K562 (cell line): ENCODE data around the gene LTBP1. TPM values are rescaled to one million over a fixed set of nuclear protein-coding genes. Genes with fewer than 3 reads are reported as not detected.

Experiments
- ATAC-seq: fragments of 200-7000 bp; cut with Tn5 transposase; 3 replicates; pipeline ENCODE4 v1.9.1; 2020; ENCODE audit warnings: moderate library complexity
- BruUV-seq: library from RNA; stranded (reverse); fragments of 400-500 nt; replicated peaks from 2 replicates; lab custom pipeline; 2021; lab: Mats Ljungman, UMichigan
- CTCF ChIA-PET: fragments of 300-600 bp; formaldehyde crosslinking; extraction: SDS; loops from one replicate; lab custom pipeline; 2021; ENCODE audit warnings: low intra/inter-chr PET ratio; lab: Yijun Ruan, JAX
- POLR2A ChIA-PET: fragments of 300-600, 350-650 bp; sonication (Branson Sonifier 250); formaldehyde crosslinking; extraction: SDS; loops from one replicate; lab custom pipeline; 2021; ENCODE audit warnings: antibody characterized with exemption, inconsistent platforms; lab: Yijun Ruan, JAX
- DNase-seq, 4 experiments: peaks; one replicate each; pipeline versions ENCODE4 v3.0.0 to v3.0.0-alpha.2; 2011 to 2018; ENCODE audit warnings: low spot score in 3 of 4, mixed read lengths in 3 of 4; ENCODE audit errors: extremely low read depth in 1 of 4
- FAIRE-seq: peaks from 2 replicates; lab custom pipeline; 2011; peaks lifted over from hg19 to GRCh38; lab: Jason Lieb, UNC
- H2AFZ ChIP-seq: 2 replicates; pipeline ENCODE4 v1.6.0; 2011; ENCODE audit warnings: low read depth, low read length, control low read depth, inconsistent platforms
- H3K27ac ChIP-seq: fragments of 200-600 bp; 3 replicates; pipeline ENCODE4 v1.8.0; 2011; ENCODE audit warnings: low read depth, mild to moderate bottlenecking, control low read depth, inconsistent platforms, low read length, moderate library complexity, mixed read lengths; ENCODE audit errors: extremely low read depth
- H3K27me3 ChIP-seq, 2 experiments: fragments of 300-600 bp in 1 of 2; 2 replicates in 1 of 2; 3 replicates in 1 of 2; pipeline versions ENCODE4 v1.6.0 to v1.8.0; 2011; ENCODE audit warnings: inconsistent platforms in 2 of 2, low read length in 2 of 2, mild to moderate bottlenecking in 1 of 2, mixed read lengths in 1 of 2, moderate library complexity in 1 of 2; ENCODE audit not compliant: control insufficient read depth in 2 of 2, insufficient read depth in 2 of 2
- H3K36me3 ChIP-seq: fragments of 300-600 bp; 3 replicates; pipeline ENCODE4 v1.8.0; 2011; ENCODE audit warnings: mild to moderate bottlenecking, low read length, inconsistent platforms; ENCODE audit not compliant: control insufficient read depth, insufficient read depth
- H3K4me1 ChIP-seq, 2 experiments: fragments of 200-600 bp in 1 of 2; replicated peaks in 1 of 2; 2 replicates in 1 of 2; 3 replicates in 1 of 2; pipeline versions ENCODE4 v1.5.1 to v1.8.0; 2011; ENCODE audit warnings: inconsistent platforms in 2 of 2, low read length in 2 of 2, mild to moderate bottlenecking in 1 of 2, mixed read lengths in 1 of 2, moderate library complexity in 1 of 2; ENCODE audit not compliant: control insufficient read depth in 2 of 2, insufficient read depth in 2 of 2
- H3K4me2 ChIP-seq: 2 replicates; pipeline ENCODE4 v1.6.1; 2011; ENCODE audit warnings: low read length, control low read depth, inconsistent platforms, mixed read lengths; ENCODE audit not compliant: insufficient read depth
- H3K4me3 ChIP-seq: fragments of 200-600 bp; sonication (generic), shearing (Covaris generic); 2 replicates; pipeline ENCODE4 v1.5.1; 2016; ENCODE audit warnings: control low read depth, inconsistent platforms
- H3K79me2 ChIP-seq: fragments of 200-600 bp; 3 replicates; pipeline ENCODE4 v1.8.0; 2011; ENCODE audit warnings: low read length, inconsistent platforms; ENCODE audit not compliant: control insufficient read depth, insufficient read depth
- H3K9ac ChIP-seq, 2 experiments: 2 replicates each; pipeline versions ENCODE4 v1.6.0 to v1.6.1; 2011; ENCODE audit warnings: low read depth in 2 of 2, low read length in 2 of 2, control low read depth in 1 of 2, inconsistent platforms in 1 of 2, mild to moderate bottlenecking in 1 of 2, mixed read lengths in 1 of 2; ENCODE audit not compliant: insufficient read depth in 1 of 2
- H3K9me1 ChIP-seq: one replicate; pipeline ENCODE4 v1.6.0; 2011; ENCODE audit warnings: inconsistent platforms, mild to moderate bottlenecking, low read length, moderate library complexity; ENCODE audit not compliant: control insufficient read depth, insufficient read depth
- H3K9me3 ChIP-seq: replicated peaks from 2 replicates; pipeline ENCODE4 v1.5.1; 2011; ENCODE audit warnings: low read depth, low read length, inconsistent platforms; ENCODE audit not compliant: control insufficient read depth, insufficient read depth
- H4K20me1 ChIP-seq: replicated peaks from 2 replicates; pipeline ENCODE4 v1.6.1; 2011; ENCODE audit warnings: low read length, inconsistent platforms, mixed read lengths; ENCODE audit not compliant: control insufficient read depth, insufficient read depth
- ATF1 ChIP-seq, 2 experiments: fragments of 450-650 bp in 1 of 2; IDR thresholded peaks; 2 replicates each; pipeline ENCODE4 v1.6.1; 2016; ENCODE audit warnings: missing compliant biosample characterization in 1 of 2, missing genetic modification characterization in 1 of 2
- SMAD4 ChIP-seq: fragments of 250-450 bp; sonication (Bioruptor Pico); conservative IDR thresholded peaks from 2 replicates; pipeline ENCODE4 v1.8.0; 2021; ENCODE audit warnings: inconsistent platforms, mild to moderate bottlenecking, moderate library complexity
- SNRNP70 ChIP-seq: fragments of 200-400 bp; formaldehyde crosslinking; optimal IDR thresholded peaks from 2 replicates; pipeline ENCODE3; 2017; ENCODE audit warnings: low read depth, low read length
- ZFPM2 ChIP-seq: fragments of 250-450 bp; sonication (Bioruptor Pico); IDR thresholded peaks from 2 replicates; pipeline ENCODE4 v1.5.1; 2022; ENCODE audit warnings: mild to moderate bottlenecking
- WGBS: fragments of 100-300 bp; shearing (Covaris generic); methylation state at CpG from one replicate; pipeline ENCODE4 v1.1.6; 2016; ENCODE audit warnings: low coverage, mixed read lengths; ENCODE audit not compliant: insufficient coverage; ENCODE audit errors: missing lambda C conversion rate; 5-methylcytosine and 5-hydroxymethylcytosine counted together
- in situ Hi-C: fragments of 300-500 bp; cut with MboI; formaldehyde crosslinking; loops from 4 replicates; pipeline ENCODE4 v1.15.0; 2018; ENCODE audit warnings: inconsistent platforms, mixed read lengths
- intact Hi-C: fragments of 100-400 bp; cut with micrococcal nuclease; formaldehyde crosslinking; loops from 2 replicates; pipeline ENCODE4 v1.14.2; 2022
- polyA plus RNA-seq, 8 experiments: library from polyadenylated mRNA; depleted of rRNA in 4 of 8; stranded (reverse) in 5 of 8; unstranded in 3 of 8; fragments of >200 nt; fragmentation: Nextera tagmentation in 2 of 8; fragmentation: Illumina TruSeq in 1 of 8; extraction: Ambion mirVana in 2 of 8; extraction: Trizol in 1 of 8; gene quantifications; 2 replicates each; pipeline versions ENCODE4 v1.2.1 to v1.2.3, GENCODE V29; 2011 to 2014; ENCODE audit warnings: inconsistent platforms in 1 of 8, missing spikeins in 1 of 8
- total RNA-seq, 7 experiments: library from RNA; depleted of rRNA in 6 of 7; stranded (reverse); fragments of >200 nt in 6 of 7; fragmentation: Illumina TruSeq in 2 of 7; extraction: Trizol in 2 of 7; gene quantifications; 2 replicates each; pipeline versions ENCODE4 v1.2.1 to v1.2.3, GENCODE V29; 2011 to 2021; ENCODE audit warnings: low replicate concordance in 1 of 7
- TF ChIP-seq, protein P1 (sequence below): fragments of 250-450 bp; sonication (Bioruptor Pico); IDR thresholded peaks from 2 replicates; pipeline ENCODE4 v1.5.0; 2021
- TF ChIP-seq, protein P2 (sequence below): fragments of 250-450 bp; sonication (Bioruptor Pico); IDR thresholded peaks from 2 replicates; pipeline ENCODE4 v1.8.0; 2022; ENCODE audit warnings: inconsistent platforms

LTBP1 gene
- total and polyA plus RNA-seq, 9 of the 15 experiments (the other 6 are each of a cell fraction or from before 2014, with no cell fraction given): 3.6 to 16.4 (median 8.5) TPM

DNA sequence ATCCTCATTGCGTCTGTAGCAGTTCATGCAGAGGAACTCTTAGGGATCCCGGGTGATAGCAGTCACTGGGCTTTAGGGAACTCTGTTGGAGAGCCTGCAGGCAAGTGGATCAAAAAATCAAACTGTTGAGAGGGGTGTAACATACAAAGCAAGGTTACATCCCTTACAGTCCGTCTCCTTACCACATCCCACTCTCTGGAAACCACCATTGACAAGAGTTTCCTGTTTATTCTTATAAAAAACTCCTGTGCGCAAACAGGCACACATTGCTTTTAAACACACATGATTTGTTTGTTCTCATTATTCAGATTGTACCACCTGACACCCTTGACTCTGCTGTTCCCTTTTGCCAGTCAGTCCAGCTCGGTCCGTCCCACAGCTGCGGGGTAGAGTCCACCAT lies 137.7 kb downstream of the LTBP1 start:
- no peak overlapping the region for H3K4me3 ChIP-seq
- DNase-seq (no peak), FAIRE-seq (no peak)
- no peak overlapping the region for H3K9ac ChIP-seq
- no peaks in the 10 kb centered on the region for H3K9me3 ChIP-seq
- no peaks in the 10 kb centered on the region; a peak in 1 of 5 replicates for H3K4me1 ChIP-seq
- 26% methylated on average over 7 of the region's 7 CpGs for WGBS
- no peak overlapping the region for H3K27ac ChIP-seq
- POLR2A ChIA-PET: interaction anchor here (0.6 kb wide), 1 partner anchor 29 kb away, joined by 3 read pairs; no protein-coding TSS in a partner anchor
- H3K36me3 ChIP-seq: no peaks in the 10 kb centered on the region
- in situ Hi-C loops (no loop called here), intact Hi-C loops (no loop called here)
- BruUV-seq: no TSS peak
- no peak for TF ChIP-seq ZFPM2 (CRISPR knock-in tag)
- no peak for TF ChIP-seq SMAD4
- no peak for TF ChIP-seq SNRNP70
- no peak for TF ChIP-seq ATF1 (CRISPR knock-in tag; IDR thresholded peaks at IDR 0.05)
- no peak for TF ChIP-seq ATF1 (tag; IDR thresholded peaks at IDR 0.05)
- TF ChIP-seq, protein P1, sequence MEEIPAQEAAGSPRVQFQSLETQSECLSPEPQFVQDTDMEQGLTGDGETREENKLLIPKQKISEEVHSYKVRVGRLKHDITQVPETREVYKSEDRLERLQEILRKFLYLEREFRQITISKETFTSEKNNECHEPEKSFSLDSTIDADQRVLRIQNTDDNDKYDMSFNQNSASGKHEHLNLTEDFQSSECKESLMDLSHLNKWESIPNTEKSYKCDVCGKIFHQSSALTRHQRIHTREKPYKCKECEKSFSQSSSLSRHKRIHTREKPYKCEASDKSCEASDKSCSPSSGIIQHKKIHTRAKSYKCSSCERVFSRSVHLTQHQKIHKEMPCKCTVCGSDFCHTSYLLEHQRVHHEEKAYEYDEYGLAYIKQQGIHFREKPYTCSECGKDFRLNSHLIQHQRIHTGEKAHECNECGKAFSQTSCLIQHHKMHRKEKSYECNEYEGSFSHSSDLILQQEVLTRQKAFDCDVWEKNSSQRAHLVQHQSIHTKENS: no peak
- TF ChIP-seq, protein P2, sequence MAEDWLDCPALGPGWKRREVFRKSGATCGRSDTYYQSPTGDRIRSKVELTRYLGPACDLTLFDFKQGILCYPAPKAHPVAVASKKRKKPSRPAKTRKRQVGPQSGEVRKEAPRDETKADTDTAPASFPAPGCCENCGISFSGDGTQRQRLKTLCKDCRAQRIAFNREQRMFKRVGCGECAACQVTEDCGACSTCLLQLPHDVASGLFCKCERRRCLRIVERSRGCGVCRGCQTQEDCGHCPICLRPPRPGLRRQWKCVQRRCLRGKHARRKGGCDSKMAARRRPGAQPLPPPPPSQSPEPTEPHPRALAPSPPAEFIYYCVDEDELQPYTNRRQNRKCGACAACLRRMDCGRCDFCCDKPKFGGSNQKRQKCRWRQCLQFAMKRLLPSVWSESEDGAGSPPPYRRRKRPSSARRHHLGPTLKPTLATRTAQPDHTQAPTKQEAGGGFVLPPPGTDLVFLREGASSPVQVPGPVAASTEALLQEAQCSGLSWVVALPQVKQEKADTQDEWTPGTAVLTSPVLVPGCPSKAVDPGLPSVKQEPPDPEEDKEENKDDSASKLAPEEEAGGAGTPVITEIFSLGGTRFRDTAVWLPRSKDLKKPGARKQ (CRISPR knock-in tag): no peak
- TF ChIP-seq, all 486 proteins: peak for 0
- Histone ChIP-seq H2AFZ (no peak overlapping the region), H3K9me1 (no peaks in the 10 kb centered on the region), H3K27me3 (peaks cover 0 to 3% of the 10 kb centered on the region in 2 experiments; a peak in 1 of 5 replicates), H3K4me2 (no peak overlapping the region), H3K79me2 (no peaks in the 10 kb centered on the region), H4K20me1 (no peaks in the 10 kb centered on the region)
- no peak; the same call in 2 of the 3 replicates for ATAC-seq
- CTCF ChIA-PET: no interaction called here
